Liver (tissue), 9 donors: ENCODE data around the gene TOR4A. TPM values are rescaled to one million over a fixed set of nuclear protein-coding genes. Genes with fewer than 3 reads are reported as not detected.

Experiments
- DNase-seq: peaks from one replicate; pipeline ENCODE4 v3.0.0-alpha.2; 2017; ENCODE audit warnings: low spot score
- H3K27ac ChIP-seq, 2 donors: one replicate each; pipeline ENCODE4 v1.7.0; 2013; ENCODE audit warnings: inconsistent platforms in 2 of 2, low read length in 2 of 2, control low read depth in 1 of 2, low read depth in 1 of 2, mild to moderate bottlenecking in 1 of 2
- H3K27me3 ChIP-seq, 4 donors: one replicate each; pipeline versions ENCODE4 v1.6.1 to v1.7.0; 2013; ENCODE audit warnings: low read length in 3 of 4, inconsistent platforms in 1 of 4, mild to moderate bottlenecking in 1 of 4, moderate library complexity in 1 of 4; ENCODE audit not compliant: control insufficient read depth in 4 of 4, insufficient read depth in 4 of 4
- H3K36me3 ChIP-seq, 4 donors: one replicate each; pipeline versions ENCODE4 v1.6.1 to v1.7.0; 2013; ENCODE audit warnings: low read length in 3 of 4, mild to moderate bottlenecking in 3 of 4, low read depth in 1 of 4, moderate library complexity in 1 of 4; ENCODE audit not compliant: control insufficient read depth in 4 of 4, insufficient read depth in 3 of 4
- H3K4me1 ChIP-seq, 4 donors: one replicate each; pipeline versions ENCODE4 v1.6.1 to v1.7.0; 2013; ENCODE audit warnings: low read length in 3 of 4, mild to moderate bottlenecking in 3 of 4, moderate library complexity in 1 of 4; ENCODE audit not compliant: control insufficient read depth in 4 of 4, insufficient read depth in 4 of 4
- H3K4me3 ChIP-seq, 3 donors: one replicate each; pipeline versions ENCODE4 v1.6.1 to v1.7.0; 2013; ENCODE audit warnings: low read length in 3 of 3, control low read depth in 1 of 3, low read depth in 1 of 3, mild to moderate bottlenecking in 1 of 3
- H3K9ac ChIP-seq, 2 donors: one replicate each; pipeline ENCODE4 v1.7.0; 2013; ENCODE audit warnings: low read length in 2 of 2, mild to moderate bottlenecking in 2 of 2, moderate library complexity in 2 of 2, control low read depth in 1 of 2, low read depth in 1 of 2
- H3K9me3 ChIP-seq, 4 donors: one replicate each; pipeline versions ENCODE4 v1.6.1 to v1.7.0; 2013; ENCODE audit warnings: low read length in 3 of 4; ENCODE audit not compliant: control insufficient read depth in 4 of 4
- EGR1 ChIP-seq, 2 donors: IDR thresholded peaks; 2 replicates each; pipeline ENCODE4 v1.6.1; 2016 to 2018; ENCODE audit warnings: antibody characterized with exemption in 2 of 2, low read depth in 2 of 2
- FOXA1 ChIP-seq: IDR thresholded peaks from 2 replicates; pipeline ENCODE4 v1.6.1; 2016; ENCODE audit warnings: antibody characterized with exemption
- FOXA2 ChIP-seq: IDR thresholded peaks from 2 replicates; pipeline ENCODE4 v1.6.1; 2016; ENCODE audit warnings: antibody characterized with exemption
- HNF4A ChIP-seq, 2 donors: conservative IDR thresholded peaks; 2 replicates each; pipeline ENCODE4 v1.6.1; 2016; ENCODE audit warnings: antibody characterized with exemption in 2 of 2, mild to moderate bottlenecking in 2 of 2
- HNF4G ChIP-seq: IDR thresholded peaks from 2 replicates; pipeline ENCODE4 v1.6.1; 2016; ENCODE audit warnings: antibody characterized with exemption
- JUND ChIP-seq, 2 donors: IDR thresholded peaks; 2 replicates each; pipeline ENCODE4 v1.6.1; 2016; ENCODE audit warnings: antibody characterized with exemption in 2 of 2
- NR2F2 ChIP-seq: IDR thresholded peaks from 2 replicates; pipeline ENCODE4 v1.6.1; 2016; ENCODE audit warnings: antibody characterized with exemption
- RAD21 ChIP-seq, 2 donors: IDR thresholded peaks; 2 replicates each; pipeline ENCODE4 v1.6.1; 2016; ENCODE audit warnings: antibody characterized with exemption in 2 of 2, mild to moderate bottlenecking in 2 of 2
- RXRA ChIP-seq, 2 donors: IDR thresholded peaks; 2 replicates each; pipeline ENCODE4 v1.6.1; 2017 to 2018; ENCODE audit warnings: antibody characterized with exemption in 2 of 2, mild to moderate bottlenecking in 1 of 2
- SP1 ChIP-seq: IDR thresholded peaks from 2 replicates; pipeline ENCODE4 v1.6.1; 2018; ENCODE audit warnings: antibody characterized with exemption, mild to moderate bottlenecking
- TAF1 ChIP-seq: conservative IDR thresholded peaks from 2 replicates; pipeline ENCODE4 v1.6.1; 2016; ENCODE audit warnings: antibody characterized with exemption, mild to moderate bottlenecking
- YY1 ChIP-seq: IDR thresholded peaks from 2 replicates; pipeline ENCODE4 v1.6.1; 2016; ENCODE audit warnings: antibody characterized with exemption, mild to moderate bottlenecking
- WGBS: extraction: QIAGEN DNeasy Blood & Tissue Kit; methylation state at CpG from one replicate; pipeline ENCODE4 v1.1.7; 2013; 5-methylcytosine and 5-hydroxymethylcytosine counted together
- polyA plus RNA-seq, 2 donors: library from polyadenylated mRNA; stranded (reverse) in 1 of 2; unstranded in 1 of 2; fragments of 200-250 nt in 1 of 2; fragments of >200 nt in 1 of 2; fragmentation: Nextera tagmentation in 1 of 2; extraction: Ambion mirVana in 1 of 2; gene quantifications; one replicate each; pipeline versions ENCODE4 v1.2.1 to v1.2.3, GENCODE V29; 2013 to 2015
- total RNA-seq, 2 donors: library from RNA; depleted of rRNA; stranded (reverse); fragments of >200 nt; gene quantifications; one replicate each; pipeline ENCODE4 v1.2.3, GENCODE V29; 2014
- TF ChIP-seq, protein P1 (sequence below): IDR thresholded peaks from 2 replicates; pipeline ENCODE4 v1.6.1; 2016; ENCODE audit warnings: antibody characterized with exemption, mild to moderate bottlenecking
- TF ChIP-seq, protein P2 (sequence below): IDR thresholded peaks from 2 replicates; pipeline ENCODE4 v1.6.1; 2016; ENCODE audit warnings: antibody characterized with exemption
- TF ChIP-seq, protein P3 (sequence below): IDR thresholded peaks from 2 replicates; pipeline ENCODE4 v1.6.1; 2016; ENCODE audit warnings: antibody characterized with exemption
- TF ChIP-seq, protein P4 (sequence below): IDR thresholded peaks from 2 replicates; pipeline ENCODE4 v1.6.1; 2016; ENCODE audit warnings: antibody characterized with exemption
- donor health status: healthy.
- donor health status: healthy.
- donor health status: healthy.
- donor health status: healthy.
- donor health status: healthy.

The TOR4A gene
- total and polyA plus RNA-seq, 4 donors, result 0.35 to 5.1 (median 4.3) TPM

DNA sequence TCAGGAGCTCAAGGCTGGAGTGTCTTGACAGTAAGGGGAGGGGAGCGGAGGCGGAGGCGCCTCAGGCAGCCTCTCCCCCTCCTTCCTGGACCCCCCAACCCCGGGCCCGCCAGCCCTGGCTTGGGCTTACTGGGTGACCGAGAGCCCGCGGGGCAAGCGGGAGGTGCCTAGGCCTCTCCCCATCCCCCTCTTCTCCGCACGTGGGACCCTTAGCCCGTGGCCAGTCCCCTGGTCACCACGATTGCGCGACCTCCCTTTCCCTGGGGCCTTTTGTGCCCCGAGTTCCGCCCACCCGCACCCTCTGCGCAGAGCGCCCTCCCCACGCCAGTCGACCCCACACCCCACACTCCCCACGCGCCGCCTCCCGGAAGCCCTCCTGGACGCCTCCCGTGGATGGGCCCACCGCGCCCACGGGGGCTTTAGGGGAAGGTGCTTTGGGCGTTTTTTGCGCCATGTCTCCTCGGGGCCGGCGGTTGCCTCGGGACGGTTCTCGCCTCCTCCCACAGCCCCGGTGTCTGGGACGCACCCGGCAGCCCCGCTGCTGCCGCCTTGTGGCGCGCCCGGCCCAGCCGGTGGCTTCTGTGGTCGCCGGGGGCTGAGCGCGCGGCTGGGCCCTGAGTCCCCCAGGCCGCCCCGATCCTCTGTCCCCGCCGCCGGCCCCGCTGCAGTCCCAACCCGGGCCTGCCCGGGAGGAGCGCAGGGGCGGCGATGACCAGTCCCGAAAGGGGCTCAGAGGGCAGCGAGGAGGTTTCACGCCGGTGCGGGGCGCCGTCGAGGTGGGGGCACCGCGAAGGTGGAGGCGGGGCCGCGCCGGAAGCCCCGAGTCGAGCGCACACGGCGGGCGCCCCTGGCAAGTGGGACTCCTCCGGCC, 3.2 kb downstream of the TOR4A start:
- H3K4me3 ChIP-seq, result no peak overlapping the region
- no peak overlapping the region for H3K27ac ChIP-seq
- no peaks in the 10 kb centered on the region for H3K36me3 ChIP-seq
- no peak overlapping the region for H3K9ac ChIP-seq
- WGBS, result 57% methylated on average over 85 of the region's 85 CpGs
- no peaks in the 10 kb centered on the region for H3K27me3 ChIP-seq
- TF ChIP-seq HNF4A (conservative IDR thresholded peaks at IDR 0.05) (no peak), HNF4G (no peak), YY1 (no peak), EGR1 (IDR thresholded peaks at IDR 0.05; ENCODE audit: low read depth in 2 of 2) (no peak), RAD21 (IDR thresholded peaks at IDR 0.05) (no peak), JUND (IDR thresholded peaks at IDR 0.05) (no peak), RXRA (IDR thresholded peaks at IDR 0.05) (no peak), TAF1 (no peak), NR2F2 (no peak), FOXA1 (no peak), SP1 (no peak), FOXA2 (no peak)
- TF ChIP-seq, protein P1, sequence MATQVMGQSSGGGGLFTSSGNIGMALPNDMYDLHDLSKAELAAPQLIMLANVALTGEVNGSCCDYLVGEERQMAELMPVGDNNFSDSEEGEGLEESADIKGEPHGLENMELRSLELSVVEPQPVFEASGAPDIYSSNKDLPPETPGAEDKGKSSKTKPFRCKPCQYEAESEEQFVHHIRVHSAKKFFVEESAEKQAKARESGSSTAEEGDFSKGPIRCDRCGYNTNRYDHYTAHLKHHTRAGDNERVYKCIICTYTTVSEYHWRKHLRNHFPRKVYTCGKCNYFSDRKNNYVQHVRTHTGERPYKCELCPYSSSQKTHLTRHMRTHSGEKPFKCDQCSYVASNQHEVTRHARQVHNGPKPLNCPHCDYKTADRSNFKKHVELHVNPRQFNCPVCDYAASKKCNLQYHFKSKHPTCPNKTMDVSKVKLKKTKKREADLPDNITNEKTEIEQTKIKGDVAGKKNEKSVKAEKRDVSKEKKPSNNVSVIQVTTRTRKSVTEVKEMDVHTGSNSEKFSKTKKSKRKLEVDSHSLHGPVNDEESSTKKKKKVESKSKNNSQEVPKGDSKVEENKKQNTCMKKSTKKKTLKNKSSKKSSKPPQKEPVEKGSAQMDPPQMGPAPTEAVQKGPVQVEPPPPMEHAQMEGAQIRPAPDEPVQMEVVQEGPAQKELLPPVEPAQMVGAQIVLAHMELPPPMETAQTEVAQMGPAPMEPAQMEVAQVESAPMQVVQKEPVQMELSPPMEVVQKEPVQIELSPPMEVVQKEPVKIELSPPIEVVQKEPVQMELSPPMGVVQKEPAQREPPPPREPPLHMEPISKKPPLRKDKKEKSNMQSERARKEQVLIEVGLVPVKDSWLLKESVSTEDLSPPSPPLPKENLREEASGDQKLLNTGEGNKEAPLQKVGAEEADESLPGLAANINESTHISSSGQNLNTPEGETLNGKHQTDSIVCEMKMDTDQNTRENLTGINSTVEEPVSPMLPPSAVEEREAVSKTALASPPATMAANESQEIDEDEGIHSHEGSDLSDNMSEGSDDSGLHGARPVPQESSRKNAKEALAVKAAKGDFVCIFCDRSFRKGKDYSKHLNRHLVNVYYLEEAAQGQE, result no peak
- TF ChIP-seq, protein P2, sequence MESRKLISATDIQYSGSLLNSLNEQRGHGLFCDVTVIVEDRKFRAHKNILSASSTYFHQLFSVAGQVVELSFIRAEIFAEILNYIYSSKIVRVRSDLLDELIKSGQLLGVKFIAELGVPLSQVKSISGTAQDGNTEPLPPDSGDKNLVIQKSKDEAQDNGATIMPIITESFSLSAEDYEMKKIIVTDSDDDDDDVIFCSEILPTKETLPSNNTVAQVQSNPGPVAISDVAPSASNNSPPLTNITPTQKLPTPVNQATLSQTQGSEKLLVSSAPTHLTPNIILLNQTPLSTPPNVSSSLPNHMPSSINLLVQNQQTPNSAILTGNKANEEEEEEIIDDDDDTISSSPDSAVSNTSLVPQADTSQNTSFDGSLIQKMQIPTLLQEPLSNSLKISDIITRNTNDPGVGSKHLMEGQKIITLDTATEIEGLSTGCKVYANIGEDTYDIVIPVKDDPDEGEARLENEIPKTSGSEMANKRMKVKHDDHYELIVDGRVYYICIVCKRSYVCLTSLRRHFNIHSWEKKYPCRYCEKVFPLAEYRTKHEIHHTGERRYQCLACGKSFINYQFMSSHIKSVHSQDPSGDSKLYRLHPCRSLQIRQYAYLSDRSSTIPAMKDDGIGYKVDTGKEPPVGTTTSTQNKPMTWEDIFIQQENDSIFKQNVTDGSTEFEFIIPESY, result no peak
- TF ChIP-seq, protein P3, sequence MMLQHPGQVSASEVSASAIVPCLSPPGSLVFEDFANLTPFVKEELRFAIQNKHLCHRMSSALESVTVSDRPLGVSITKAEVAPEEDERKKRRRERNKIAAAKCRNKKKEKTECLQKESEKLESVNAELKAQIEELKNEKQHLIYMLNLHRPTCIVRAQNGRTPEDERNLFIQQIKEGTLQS, result no peak
- TF ChIP-seq, protein P4, sequence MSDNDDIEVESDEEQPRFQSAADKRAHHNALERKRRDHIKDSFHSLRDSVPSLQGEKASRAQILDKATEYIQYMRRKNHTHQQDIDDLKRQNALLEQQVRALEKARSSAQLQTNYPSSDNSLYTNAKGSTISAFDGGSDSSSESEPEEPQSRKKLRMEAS, result no peak
- H3K9me3 ChIP-seq, result no peaks in the 10 kb centered on the region
- DNase-seq, result no peak
- peaks cover 2 to 13% (median 5%) of the 10 kb centered on the region in 4 donors for H3K4me1 ChIP-seq

DNA sequence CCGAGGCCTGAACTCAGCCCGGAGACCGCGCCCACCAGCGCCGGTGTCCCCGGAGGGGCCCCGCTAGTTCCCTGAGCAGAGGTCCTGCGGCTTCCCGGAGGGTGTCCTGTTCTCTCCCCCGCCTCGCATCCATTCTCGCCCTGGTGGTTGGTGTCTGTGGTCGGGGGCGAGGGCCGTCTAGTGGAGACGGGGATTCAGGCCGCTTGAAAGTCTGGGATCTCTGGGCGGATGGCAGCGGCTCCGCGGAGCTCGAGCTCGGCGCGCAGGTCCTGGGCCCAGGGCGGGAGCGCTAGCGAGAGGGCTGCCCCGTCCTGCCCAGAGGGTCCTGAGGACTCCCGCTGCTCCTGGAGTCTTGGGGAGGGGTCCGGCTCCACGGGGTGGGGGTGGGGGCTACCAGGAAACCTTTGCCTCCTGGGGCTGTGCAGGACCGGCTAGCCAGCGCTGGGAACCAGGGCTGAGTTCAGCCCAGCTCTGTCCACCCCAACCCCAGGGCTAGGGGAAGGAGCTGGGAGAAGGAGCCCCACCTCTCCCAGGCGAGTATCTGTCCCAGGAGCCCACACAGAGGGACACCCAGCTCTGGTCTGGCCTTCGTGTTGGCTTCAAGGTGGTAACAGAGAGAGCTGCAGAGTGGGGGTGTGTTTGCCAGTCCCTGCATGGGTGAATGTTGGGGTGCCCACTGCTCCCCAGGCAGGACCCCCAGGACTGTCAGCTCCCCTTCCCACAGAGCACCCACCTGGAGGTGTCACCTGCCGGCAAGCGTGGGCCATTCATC, 4.0 kb downstream of the TOR4A start:
- Histone ChIP-seq H3K4me1 (peaks cover under 1 to 5% (median 3%) of the 10 kb centered on the region in 4 donors), H3K9ac (no peak overlapping the region), H3K27me3 (no peaks in the 10 kb centered on the region), H3K4me3 (no peak overlapping the region), H3K9me3 (no peaks in the 10 kb centered on the region), H3K36me3 (no peaks in the 10 kb centered on the region), H3K27ac (no peak overlapping the region)
- 80% methylated on average over 39 of the region's 39 CpGs for WGBS
- no peak for TF ChIP-seq EGR1 (IDR thresholded peaks at IDR 0.05; ENCODE audit: low read depth in 2 of 2)
- TF ChIP-seq YY1, result no peak
- TF ChIP-seq, protein P3, result no peak
- TF ChIP-seq NR2F2, result no peak
- no peak for TF ChIP-seq FOXA2
- TF ChIP-seq, protein P4, result no peak
- no peak for DNase-seq
